Smooth muscle cell (in vitro differentiated cells): Measurements from ENCODE around the gene MINDY3. TPM values are rescaled to one million over a fixed set of nuclear protein-coding genes. Genes with fewer than 3 reads are reported as not detected.

Experiments used
- DNase-seq: peaks from one replicate; lab custom pipeline; 2025; ENCODE audit not compliant: unreplicated experiment; lab: John Stamatoyannopoulos, UW
- H2AFZ ChIP-seq: fragments of 200-600 bp; sonication (generic); 2 replicates; pipeline ENCODE4 v1.6.0; 2016; ENCODE audit warnings: antibody characterized with exemption, low read depth, mild to moderate bottlenecking
- H3F3A ChIP-seq: fragments of 200-600 bp; sonication (generic); 2 replicates; pipeline ENCODE4 v1.6.0; 2017; ENCODE audit warnings: antibody characterized with exemption, low read depth
- H3K27ac ChIP-seq: fragments of 200-600 bp; sonication (generic); 2 replicates; pipeline ENCODE4 v1.5.1; 2016; ENCODE audit warnings: low read depth, mild to moderate bottlenecking
- H3K27me3 ChIP-seq: fragments of 200-600 bp; sonication (generic); 2 replicates; pipeline ENCODE4 v1.6.1; 2016; ENCODE audit warnings: low read depth, mild to moderate bottlenecking
- H3K36me3 ChIP-seq: fragments of 200-600 bp; sonication (generic); 2 replicates; pipeline ENCODE4 v1.5.1; 2016; ENCODE audit warnings: low read depth
- H3K4me1 ChIP-seq: fragments of 200-600 bp; sonication (generic); 2 replicates; pipeline ENCODE4 v1.5.1; 2016; ENCODE audit warnings: low read depth
- H3K4me2 ChIP-seq: fragments of 200-600 bp; sonication (generic); 2 replicates; pipeline ENCODE4 v1.6.0; 2016; ENCODE audit warnings: mild to moderate bottlenecking
- H3K4me3 ChIP-seq: fragments of 200-600 bp; sonication (generic); 2 replicates; pipeline ENCODE4 v1.5.1; 2016; ENCODE audit warnings: mild to moderate bottlenecking
- H3K79me2 ChIP-seq: fragments of 200-600 bp; sonication (generic); 2 replicates; pipeline ENCODE4 v1.6.0; 2016; ENCODE audit warnings: low read depth, mild to moderate bottlenecking
- H3K9ac ChIP-seq: fragments of 200-600 bp; sonication (generic); 2 replicates; pipeline ENCODE4 v1.6.0; 2016; ENCODE audit warnings: low read depth
- H3K9me3 ChIP-seq: fragments of 200-600 bp; sonication (generic); replicated peaks from 2 replicates; pipeline ENCODE4 v1.5.1; 2016; ENCODE audit warnings: low read depth
- H4K20me1 ChIP-seq: fragments of 200-600 bp; sonication (generic); 2 replicates; pipeline ENCODE4 v1.6.0; 2016; ENCODE audit warnings: low read depth
- WGBS: methylation state at CpG from one replicate; pipeline ENCODE4 v1.1.7; 2016; ENCODE audit warnings: low lambda C conversion rate; 5-methylcytosine and 5-hydroxymethylcytosine counted together
- polyA plus RNA-seq: library from polyadenylated mRNA; unstranded; fragments of >200 nt; fragmentation: Nextera tagmentation; extraction: Ambion mirVana; gene quantifications from 2 replicates; pipeline ENCODE4 v1.2.1, GENCODE V29; 2016
- total RNA-seq: library from RNA; depleted of rRNA; stranded (reverse); fragments of >200 nt; gene quantifications from 2 replicates; pipeline ENCODE4 v1.2.3, GENCODE V29; 2014
- TF ChIP-seq, protein P1 (sequence below): fragments of 200-600 bp; sonication (generic); IDR thresholded peaks from 2 replicates; pipeline ENCODE4 v1.5.1; 2017; ENCODE audit warnings: borderline replicate concordance, mild to moderate bottlenecking, antibody characterized with exemption; ENCODE audit not compliant: insufficient read depth, poor library complexity, severe bottlenecking

The MINDY3 gene
- total and polyA plus RNA-seq, 2 experiments from 2014 or later: 16.9 to 32.2 TPM

DNA sequence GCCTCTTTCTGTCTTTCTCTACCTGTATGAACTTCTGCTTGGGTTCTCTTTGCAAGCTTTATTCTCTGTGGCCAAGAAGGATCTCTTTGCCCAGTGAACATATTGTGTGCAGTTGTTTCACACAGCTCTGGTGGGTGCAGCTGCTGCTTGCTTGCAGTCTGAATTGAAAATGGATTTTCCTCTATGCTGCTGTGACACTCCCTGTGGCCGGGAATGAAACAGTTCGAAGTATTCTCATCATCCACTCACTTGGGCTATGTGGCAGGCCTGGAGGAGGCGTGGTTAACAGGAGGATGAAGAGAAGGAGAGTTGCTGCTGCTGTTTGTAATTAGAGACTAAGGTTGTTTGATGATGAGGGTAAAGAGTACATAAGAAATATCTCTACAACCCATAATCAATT is 112.2 kb downstream of the MINDY3 start:
- Histone ChIP-seq H3K36me3 (no peaks in the 10 kb centered on the region), H2AFZ (no peak overlapping the region), H3K4me1 (no peaks in the 10 kb centered on the region), H3K4me3 (no peak overlapping the region), H3K27me3 (no peaks in the 10 kb centered on the region), H3K79me2 (no peaks in the 10 kb centered on the region), H3F3A (no peaks in the 10 kb centered on the region), H4K20me1 (no peaks in the 10 kb centered on the region), H3K4me2 (no peak overlapping the region), H3K9ac (no peak overlapping the region), H3K9me3 (no peaks in the 10 kb centered on the region), H3K27ac (no peak overlapping the region)
- TF ChIP-seq, protein P1, sequence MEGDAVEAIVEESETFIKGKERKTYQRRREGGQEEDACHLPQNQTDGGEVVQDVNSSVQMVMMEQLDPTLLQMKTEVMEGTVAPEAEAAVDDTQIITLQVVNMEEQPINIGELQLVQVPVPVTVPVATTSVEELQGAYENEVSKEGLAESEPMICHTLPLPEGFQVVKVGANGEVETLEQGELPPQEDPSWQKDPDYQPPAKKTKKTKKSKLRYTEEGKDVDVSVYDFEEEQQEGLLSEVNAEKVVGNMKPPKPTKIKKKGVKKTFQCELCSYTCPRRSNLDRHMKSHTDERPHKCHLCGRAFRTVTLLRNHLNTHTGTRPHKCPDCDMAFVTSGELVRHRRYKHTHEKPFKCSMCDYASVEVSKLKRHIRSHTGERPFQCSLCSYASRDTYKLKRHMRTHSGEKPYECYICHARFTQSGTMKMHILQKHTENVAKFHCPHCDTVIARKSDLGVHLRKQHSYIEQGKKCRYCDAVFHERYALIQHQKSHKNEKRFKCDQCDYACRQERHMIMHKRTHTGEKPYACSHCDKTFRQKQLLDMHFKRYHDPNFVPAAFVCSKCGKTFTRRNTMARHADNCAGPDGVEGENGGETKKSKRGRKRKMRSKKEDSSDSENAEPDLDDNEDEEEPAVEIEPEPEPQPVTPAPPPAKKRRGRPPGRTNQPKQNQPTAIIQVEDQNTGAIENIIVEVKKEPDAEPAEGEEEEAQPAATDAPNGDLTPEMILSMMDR: no peak
- no peak for DNase-seq
- WGBS: 76% methylated on average over 3 of the region's 3 CpGs

DNA sequence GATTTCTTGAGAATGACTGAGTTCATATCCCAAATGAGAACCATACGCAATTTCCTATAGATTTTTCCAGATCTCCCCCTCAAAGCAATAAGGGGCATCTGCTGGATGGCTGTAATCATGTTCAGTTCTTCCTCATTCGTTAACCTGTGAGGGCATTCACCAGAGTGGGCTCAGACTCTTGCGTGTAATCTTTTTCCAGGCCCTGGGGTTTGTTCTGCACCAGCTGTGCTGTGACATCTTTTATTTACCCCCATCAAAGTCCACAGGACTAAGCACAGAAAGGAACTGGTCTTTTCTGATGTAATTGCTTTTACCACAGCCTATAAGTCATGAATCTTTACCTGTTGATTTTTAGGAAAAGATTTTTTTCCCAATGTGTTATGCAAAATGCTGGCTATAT is 112.7 kb downstream of the MINDY3 start:
- H3K36me3 ChIP-seq: no peaks in the 10 kb centered on the region
- H3K9ac ChIP-seq: no peak overlapping the region
- no peak for DNase-seq
- no peaks in the 10 kb centered on the region for H4K20me1 ChIP-seq
- H3K79me2 ChIP-seq: no peaks in the 10 kb centered on the region
- no peak overlapping the region for H3K4me2 ChIP-seq
- no peak overlapping the region for H3K27ac ChIP-seq
- no peaks in the 10 kb centered on the region for H3K9me3 ChIP-seq
- H3K4me3 ChIP-seq: no peak overlapping the region
- TF ChIP-seq, protein P1: no peak
- H2AFZ ChIP-seq: no peak overlapping the region
- H3K4me1 ChIP-seq: no peaks in the 10 kb centered on the region
- H3K27me3 ChIP-seq: no peaks in the 10 kb centered on the region
- WGBS: 86% methylated on average over 3 of the region's 3 CpGs
- H3F3A ChIP-seq: no peaks in the 10 kb centered on the region

DNA sequence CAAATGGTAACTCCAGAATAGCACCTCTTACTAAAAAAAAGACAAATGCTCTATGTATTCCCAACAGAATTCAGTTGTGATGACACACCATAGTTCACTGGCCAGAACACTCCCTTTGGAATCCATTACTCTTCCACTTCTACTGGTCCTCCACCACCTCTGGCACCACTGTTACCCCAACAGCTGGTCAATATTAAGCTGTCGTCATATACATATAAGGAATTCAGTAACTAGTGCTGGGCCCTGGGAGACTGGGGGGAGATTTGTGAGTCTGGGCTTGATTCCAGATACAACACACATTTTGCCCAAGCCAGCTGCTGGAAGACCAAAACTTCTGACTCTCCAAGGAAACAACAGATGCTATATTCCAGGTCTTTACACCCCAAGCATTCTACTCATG is 114.6 kb downstream of the MINDY3 start:
- DNase-seq: no peak
- H2AFZ ChIP-seq: no peak overlapping the region
- no peaks in the 10 kb centered on the region for H3F3A ChIP-seq
- 82% methylated on average over 1 of the region's 1 CpG for WGBS
- no peaks in the 10 kb centered on the region for H3K79me2 ChIP-seq
- H3K4me3 ChIP-seq: no peak overlapping the region
- H3K36me3 ChIP-seq: no peaks in the 10 kb centered on the region
- H3K4me1 ChIP-seq: no peaks in the 10 kb centered on the region
- no peak overlapping the region for H3K9ac ChIP-seq
- no peaks in the 10 kb centered on the region for H3K27me3 ChIP-seq
- H3K4me2 ChIP-seq: no peak overlapping the region
- H3K27ac ChIP-seq: no peak overlapping the region
- no peaks in the 10 kb centered on the region for H4K20me1 ChIP-seq
- TF ChIP-seq, protein P1: no peak
- no peaks in the 10 kb centered on the region for H3K9me3 ChIP-seq

DNA sequence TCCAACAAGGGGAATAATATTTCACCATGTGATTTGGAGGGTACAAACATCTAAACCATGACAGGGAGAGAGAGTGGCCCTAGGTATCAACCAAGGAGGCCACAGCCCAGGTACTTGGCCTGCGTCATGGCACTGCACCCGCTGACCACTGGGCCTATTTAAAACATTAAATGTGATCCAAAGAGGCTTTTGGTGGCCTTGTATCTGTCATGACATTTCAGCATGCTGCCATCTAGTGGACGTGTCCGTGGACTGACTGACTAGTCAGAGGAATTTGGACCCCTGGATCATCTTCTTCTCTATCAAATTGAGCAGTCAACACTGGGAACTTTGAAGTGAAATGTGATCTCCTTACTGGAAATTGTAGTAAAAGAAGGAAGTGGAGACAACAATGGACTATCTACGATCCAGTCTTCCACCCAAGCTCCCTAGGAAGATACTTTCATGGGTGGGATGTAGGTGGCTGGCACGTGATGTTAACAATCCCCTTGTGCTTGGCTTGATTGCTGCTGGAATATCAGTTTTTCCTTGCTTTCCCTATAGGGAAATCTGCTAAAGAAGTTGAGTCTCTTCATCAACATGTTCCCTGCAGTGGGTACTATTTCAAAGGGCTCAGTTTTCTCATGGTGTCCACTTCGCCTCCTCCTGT is 116.0 kb downstream of the MINDY3 start:
- 31% methylated on average over 7 of the region's 7 CpGs for WGBS
- no peak overlapping the region for H3K9ac ChIP-seq
- TF ChIP-seq, protein P1: peak; percentile 64

More for the DNA sequence above, 116.0 kb downstream of the MINDY3 start:
- H3F3A ChIP-seq: no peaks in the 10 kb centered on the region
- no peaks in the 10 kb centered on the region for H4K20me1 ChIP-seq
- H2AFZ ChIP-seq: no peak overlapping the region
- no peak overlapping the region for H3K4me3 ChIP-seq
- H3K36me3 ChIP-seq: no peaks in the 10 kb centered on the region
- no peaks in the 10 kb centered on the region for H3K4me1 ChIP-seq
- DNase-seq: no peak
- H3K4me2 ChIP-seq: no peak overlapping the region
- no peaks in the 10 kb centered on the region for H3K27me3 ChIP-seq
- H3K9me3 ChIP-seq: no peaks in the 10 kb centered on the region
- H3K79me2 ChIP-seq: no peaks in the 10 kb centered on the region
- H3K27ac ChIP-seq: no peak overlapping the region
